ENCODE measurements around the gene WDSUB1.

DNA sequence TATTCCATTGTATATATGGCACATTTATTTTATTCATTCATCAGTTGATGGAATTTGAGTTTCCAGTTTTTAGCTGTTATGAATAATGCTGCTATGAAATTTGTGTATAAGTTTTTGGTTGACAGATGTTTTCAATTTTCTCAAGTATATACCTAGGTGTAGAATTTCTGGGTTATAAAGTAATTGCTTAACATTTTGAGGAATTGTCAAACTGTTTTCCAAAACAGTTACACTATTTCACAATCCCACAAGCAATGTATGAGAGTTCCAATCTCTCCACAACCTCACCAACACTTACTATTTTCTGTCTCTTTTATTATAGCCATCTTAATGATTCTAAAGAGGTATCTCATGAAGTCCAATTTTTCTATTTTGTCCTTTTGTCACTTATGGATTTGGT, 12.5 kb upstream of the WDSUB1 start:
- TF ChIP-seq, protein P1, sequence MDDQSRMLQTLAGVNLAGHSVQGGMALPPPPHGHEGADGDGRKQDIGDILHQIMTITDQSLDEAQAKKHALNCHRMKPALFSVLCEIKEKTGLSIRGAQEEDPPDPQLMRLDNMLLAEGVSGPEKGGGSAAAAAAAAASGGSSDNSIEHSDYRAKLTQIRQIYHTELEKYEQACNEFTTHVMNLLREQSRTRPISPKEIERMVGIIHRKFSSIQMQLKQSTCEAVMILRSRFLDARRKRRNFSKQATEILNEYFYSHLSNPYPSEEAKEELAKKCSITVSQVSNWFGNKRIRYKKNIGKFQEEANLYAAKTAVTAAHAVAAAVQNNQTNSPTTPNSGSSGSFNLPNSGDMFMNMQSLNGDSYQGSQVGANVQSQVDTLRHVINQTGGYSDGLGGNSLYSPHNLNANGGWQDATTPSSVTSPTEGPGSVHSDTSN (IDR thresholded peaks at IDR 0.05): no peak
- TF ChIP-seq JUND (IDR thresholded peaks at IDR 0.05): no peak
- no peak for TF ChIP-seq SIN3A (IDR thresholded peaks at IDR 0.05; ENCODE audit: borderline replicate concordance, low read depth, low read length)
- TF ChIP-seq, protein P2, sequence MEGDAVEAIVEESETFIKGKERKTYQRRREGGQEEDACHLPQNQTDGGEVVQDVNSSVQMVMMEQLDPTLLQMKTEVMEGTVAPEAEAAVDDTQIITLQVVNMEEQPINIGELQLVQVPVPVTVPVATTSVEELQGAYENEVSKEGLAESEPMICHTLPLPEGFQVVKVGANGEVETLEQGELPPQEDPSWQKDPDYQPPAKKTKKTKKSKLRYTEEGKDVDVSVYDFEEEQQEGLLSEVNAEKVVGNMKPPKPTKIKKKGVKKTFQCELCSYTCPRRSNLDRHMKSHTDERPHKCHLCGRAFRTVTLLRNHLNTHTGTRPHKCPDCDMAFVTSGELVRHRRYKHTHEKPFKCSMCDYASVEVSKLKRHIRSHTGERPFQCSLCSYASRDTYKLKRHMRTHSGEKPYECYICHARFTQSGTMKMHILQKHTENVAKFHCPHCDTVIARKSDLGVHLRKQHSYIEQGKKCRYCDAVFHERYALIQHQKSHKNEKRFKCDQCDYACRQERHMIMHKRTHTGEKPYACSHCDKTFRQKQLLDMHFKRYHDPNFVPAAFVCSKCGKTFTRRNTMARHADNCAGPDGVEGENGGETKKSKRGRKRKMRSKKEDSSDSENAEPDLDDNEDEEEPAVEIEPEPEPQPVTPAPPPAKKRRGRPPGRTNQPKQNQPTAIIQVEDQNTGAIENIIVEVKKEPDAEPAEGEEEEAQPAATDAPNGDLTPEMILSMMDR (IDR thresholded peaks at IDR 0.05): no peak
